ENCODE data around the gene F10. TPM values are rescaled to one million over a fixed set of nuclear protein-coding genes. Genes with fewer than 3 reads are reported as not detected.

F10 gene
- total RNA-seq, 1 experiment from 2014 or later = not detected

GRCh38 chr13:113150550-113151365 lies 28.2 kb downstream of the F10 start:
- H3K4me1 ChIP-seq (ENCODE audit: insufficient read depth, low read length, poor library complexity, severe bottlenecking) = peaks cover 19% of the 10 kb centered on the region
- CTCF ChIA-PET = no interaction called here
- H3K27me3 ChIP-seq (replicated peaks; ENCODE audit: insufficient read depth, low read depth, low read length, poor library complexity) = no peaks in the 10 kb centered on the region
- intact Hi-C loops (cut with micrococcal nuclease; ENCODE audit: unreplicated experiment) = no loop called here
- TF ChIP-seq EZH2 (IDR thresholded peaks at IDR 0.05; ENCODE audit: borderline replicate concordance, low read depth, low read length, poor library complexity, severe bottlenecking) = no peak
- no peak for TF ChIP-seq CTCF (conservative IDR thresholded peaks at IDR 0.05; ENCODE audit: low read depth, low read length)
- no TSS peak for BruUV-seq (replicated peaks)
- H3K9me3 ChIP-seq (ENCODE audit: low read depth, low read length, poor library complexity, severe bottlenecking) = no peaks in the 10 kb centered on the region
- H3K36me3 ChIP-seq (ENCODE audit: insufficient read depth, low read length, poor library complexity, severe bottlenecking) = no peaks in the 10 kb centered on the region
- H3K27ac ChIP-seq (ENCODE audit: low read depth, low read length, poor library complexity, severe bottlenecking) = no peak overlapping the region
- no peak for DNase-seq (ENCODE audit: low spot score)
- POLR2A ChIA-PET (ENCODE audit: low non-redundant PET) = no interaction called here
- no peak overlapping the region for H3K4me3 ChIP-seq (ENCODE audit: low read depth, low read length, poor library complexity, severe bottlenecking)

GRCh38 chr13:113151745-113152690 lies 29.4 kb downstream of the F10 start:
- no TSS peak for BruUV-seq (replicated peaks)
- ChIA-PET POLR2A (ENCODE audit: low non-redundant PET) (no interaction called here), CTCF (no interaction called here)
- Histone ChIP-seq H3K9me3 (ENCODE audit: low read depth, low read length, poor library complexity, severe bottlenecking) (no peaks in the 10 kb centered on the region), H3K27ac (ENCODE audit: low read depth, low read length, poor library complexity, severe bottlenecking) (no peak overlapping the region), H3K27me3 (replicated peaks; ENCODE audit: insufficient read depth, low read depth, low read length, poor library complexity) (no peaks in the 10 kb centered on the region), H3K4me3 (ENCODE audit: low read depth, low read length, poor library complexity, severe bottlenecking) (no peak overlapping the region), H3K4me1 (ENCODE audit: insufficient read depth, low read length, poor library complexity, severe bottlenecking) (peaks cover 19% of the 10 kb centered on the region), H3K36me3 (ENCODE audit: insufficient read depth, low read length, poor library complexity, severe bottlenecking) (no peaks in the 10 kb centered on the region)
- peak; percentile 58 for DNase-seq (ENCODE audit: low spot score)
- TF ChIP-seq CTCF (conservative IDR thresholded peaks at IDR 0.05; ENCODE audit: low read depth, low read length) (no peak), EZH2 (IDR thresholded peaks at IDR 0.05; ENCODE audit: borderline replicate concordance, low read depth, low read length, poor library complexity, severe bottlenecking) (no peak)
- intact Hi-C loops (cut with micrococcal nuclease; ENCODE audit: unreplicated experiment) = no loop called here

- CTCF ChIA-PET = no interaction called here
- DNase-seq (ENCODE audit: low spot score) = no peak
- H3K27me3 ChIP-seq (replicated peaks; ENCODE audit: insufficient read depth, low read depth, low read length, poor library complexity) = no peaks in the 10 kb centered on the region
- H3K9me3 ChIP-seq (ENCODE audit: low read depth, low read length, poor library complexity, severe bottlenecking) = no peaks in the 10 kb centered on the region
- intact Hi-C loops (cut with micrococcal nuclease; ENCODE audit: unreplicated experiment) = no loop called here
- POLR2A ChIA-PET (ENCODE audit: low non-redundant PET) = no interaction called here
- H3K36me3 ChIP-seq (ENCODE audit: insufficient read depth, low read length, poor library complexity, severe bottlenecking) = no peaks in the 10 kb centered on the region
- TF ChIP-seq CTCF (conservative IDR thresholded peaks at IDR 0.05; ENCODE audit: low read depth, low read length) = no peak
- TF ChIP-seq EZH2 (IDR thresholded peaks at IDR 0.05; ENCODE audit: borderline replicate concordance, low read depth, low read length, poor library complexity, severe bottlenecking) = no peak
- peaks cover 23% of the 10 kb centered on the region for H3K4me1 ChIP-seq (ENCODE audit: insufficient read depth, low read length, poor library complexity, severe bottlenecking)
- BruUV-seq (replicated peaks) = no TSS peak
- no peak overlapping the region for H3K4me3 ChIP-seq (ENCODE audit: low read depth, low read length, poor library complexity, severe bottlenecking)
- H3K27ac ChIP-seq (ENCODE audit: low read depth, low read length, poor library complexity, severe bottlenecking) = no peak overlapping the region
Measured at GRCh38 chr13:113152691-113152983, 30.0 kb downstream of the F10 start.

Data from A673 (cell line).